HepG2 (cell line): Measurements from ENCODE around the gene PLA2G4D. TPM values are rescaled to one million over a fixed set of nuclear protein-coding genes. Genes with fewer than 3 reads are reported as not detected.
A peak's percentile ranks its signal among the peaks of the same experiment; 100 is the strongest.

ENCODE experiments used
- BORCS8-MEF2B ChIP-seq: sonication (generic); formaldehyde crosslinking; IDR thresholded peaks from 2 replicates; pipeline ENCODE4 v1.8.0; 2022; ENCODE audit warnings: mild to moderate bottlenecking, missing genetic modification reagents
- CBX1 ChIP-seq: IDR thresholded peaks from one replicate; pipeline ENCODE4 v1.6.1; 2016; ENCODE audit warnings: antibody characterized with exemption, low read depth
- CREB3 ChIP-seq: sonication (generic); formaldehyde crosslinking; IDR thresholded peaks from 2 replicates; pipeline ENCODE4 v1.5.0; 2020; ENCODE audit warnings: missing genetic modification reagents
- FLYWCH1 ChIP-seq: sonication (generic); formaldehyde crosslinking; IDR thresholded peaks from 2 replicates; pipeline ENCODE4 v1.8.1; 2023; ENCODE audit warnings: mild to moderate bottlenecking, missing genetic modification reagents
- GABPB1 ChIP-seq: IDR thresholded peaks from 2 replicates; pipeline ENCODE4 v1.6.1; 2016; ENCODE audit warnings: mild to moderate bottlenecking, missing genetic modification reagents, moderate library complexity, missing compliant biosample characterization
- GATA4 ChIP-seq: sonication (generic); IDR thresholded peaks from 2 replicates; pipeline ENCODE4 v1.6.1; 2016; ENCODE audit warnings: antibody characterized with exemption, low read depth, borderline replicate concordance
- IRF1 ChIP-seq: sonication (generic); formaldehyde crosslinking; IDR thresholded peaks from 2 replicates; pipeline ENCODE4 v1.4.0; 2020; ENCODE audit warnings: low read depth, mild to moderate bottlenecking, missing genetic modification reagents
- ISL2 ChIP-seq: sonication (generic); formaldehyde crosslinking; IDR thresholded peaks from 2 replicates; pipeline ENCODE4 v1.5.0; 2020; ENCODE audit warnings: missing genetic modification reagents
- MED1 ChIP-seq: sonication (generic); formaldehyde crosslinking; IDR thresholded peaks from 2 replicates; pipeline ENCODE4 v1.4.0; 2020; ENCODE audit warnings: missing genetic modification reagents
- MEIS2 ChIP-seq: sonication (generic); formaldehyde crosslinking; IDR thresholded peaks from 2 replicates; pipeline ENCODE4 v1.9.0; 2021; ENCODE audit warnings: mild to moderate bottlenecking, missing genetic modification reagents
- NR2F2 ChIP-seq: IDR thresholded peaks from 2 replicates; pipeline ENCODE4 v1.6.1; 2012; ENCODE audit warnings: low read depth, inconsistent platforms, borderline replicate concordance
- NR2F6 ChIP-seq, 2 experiments: IDR thresholded peaks; 2 replicates each; pipeline ENCODE4 v1.6.1; 2016; ENCODE audit warnings: antibody characterized with exemption in 1 of 2, mild to moderate bottlenecking in 1 of 2
- SKI ChIP-seq: fragments of 450-650 bp; IDR thresholded peaks from one replicate; pipeline ENCODE4 v1.6.1; 2018; ENCODE audit warnings: mild to moderate bottlenecking; ENCODE audit not compliant: partially characterized antibody
- SMAD1 ChIP-seq: sonication (generic); formaldehyde crosslinking; IDR thresholded peaks from 2 replicates; pipeline ENCODE4 v1.4.0; 2020; ENCODE audit warnings: missing genetic modification reagents, low read depth, mild to moderate bottlenecking, borderline replicate concordance
- SOX13 ChIP-seq, 3 experiments: fragments of 450-650 bp in 1 of 3; sonication (generic) in 1 of 3; formaldehyde crosslinking in 1 of 3; IDR thresholded peaks in 2 of 3; conservative IDR thresholded peaks in 1 of 3; 2 replicates each; pipeline versions ENCODE4 v1.5.0 to v1.6.1; 2016 to 2020; ENCODE audit warnings: antibody characterized with exemption in 1 of 3, mild to moderate bottlenecking in 1 of 3, missing compliant biosample characterization in 1 of 3, missing genetic modification reagents in 1 of 3, moderate library complexity in 1 of 3
- SYNCRIP ChIP-seq: fragments of 200-400 bp; formaldehyde crosslinking; IDR thresholded peaks from 2 replicates; pipeline ENCODE4 v1.6.1; 2018; ENCODE audit warnings: mild to moderate bottlenecking, low read depth, low read length; ENCODE audit not compliant: insufficient read depth
- TAF1 ChIP-seq: sonication (generic); formaldehyde crosslinking; IDR thresholded peaks from 2 replicates; pipeline ENCODE4 v1.4.0; 2020; ENCODE audit warnings: missing genetic modification reagents
- ZBTB7B ChIP-seq: sonication (generic); formaldehyde crosslinking; IDR thresholded peaks from 2 replicates; pipeline ENCODE4 v1.4.0; 2020; ENCODE audit warnings: missing genetic modification reagents
- ZFP36L2 ChIP-seq: sonication (generic); formaldehyde crosslinking; IDR thresholded peaks from 2 replicates; pipeline ENCODE4 v1.4.0; 2020; ENCODE audit warnings: missing genetic modification reagents
- ZNF205 ChIP-seq: IDR thresholded peaks from 2 replicates; pipeline ENCODE4 v1.6.1; 2018; ENCODE audit warnings: missing biosample characterization, missing genetic modification reagents
- ZNF225 ChIP-seq: sonication (generic); formaldehyde crosslinking; IDR thresholded peaks from 2 replicates; pipeline ENCODE4 v1.4.0; 2020; ENCODE audit warnings: mild to moderate bottlenecking, missing genetic modification reagents
- ZNF264 ChIP-seq: sonication (generic); formaldehyde crosslinking; IDR thresholded peaks from 2 replicates; pipeline ENCODE4 v1.4.0; 2020; ENCODE audit warnings: missing genetic modification reagents
- ZNF280D ChIP-seq: sonication (generic); formaldehyde crosslinking; IDR thresholded peaks from 2 replicates; pipeline ENCODE4 v1.5.1; 2020; ENCODE audit warnings: mild to moderate bottlenecking, missing genetic modification reagents
- ZNF296 ChIP-seq: sonication (generic); formaldehyde crosslinking; conservative IDR thresholded peaks from 2 replicates; pipeline ENCODE4 v1.5.0; 2020; ENCODE audit warnings: mild to moderate bottlenecking, missing genetic modification reagents
- ZNF644 ChIP-seq: IDR thresholded peaks from 2 replicates; pipeline ENCODE4 v1.6.1; 2016; ENCODE audit warnings: low read depth
- ZNF83 ChIP-seq: sonication (generic); formaldehyde crosslinking; IDR thresholded peaks from 2 replicates; pipeline ENCODE4 v1.4.0; 2020; ENCODE audit warnings: missing genetic modification reagents, mild to moderate bottlenecking, borderline replicate concordance
- polyA plus RNA-seq, 8 experiments: library from polyadenylated mRNA; depleted of rRNA in 3 of 8; stranded (reverse) in 7 of 8; unstranded in 1 of 8; fragments of >200 nt; fragmentation: Illumina TruSeq in 4 of 8; extraction: Trizol in 4 of 8; gene quantifications; 2 replicates each; pipeline versions ENCODE4 v1.2.1 to v1.2.3, GENCODE V29; 2011 to 2016; ENCODE audit warnings: low read depth in 4 of 8, missing spikeins in 1 of 8, mixed read lengths in 1 of 8; ENCODE audit not compliant: insufficient read depth in 1 of 8
- total RNA-seq, 5 experiments: library from RNA; depleted of rRNA; stranded (reverse); fragments of >200 nt; fragmentation: Illumina TruSeq; extraction: Trizol; gene quantifications; 2 replicates each; pipeline ENCODE4 v1.2.3, GENCODE V29; 2016; ENCODE audit warnings: low read depth in 1 of 5

PLA2G4D gene
- total and polyA plus RNA-seq, 2 of the 13 experiments (the other 11 are each of a cell fraction or from before 2014, with no cell fraction given): 0.04 to 0.21 TPM

- TF ChIP-seq ZNF280D (peak; percentile 100), ZNF296 (no peak), ZBTB7B (CRISPR knock-in tag) (peak; percentile 75; the same call in 1 of the 2 replicates), ISL2 (CRISPR knock-in tag) (peak; percentile 82; the same call in 1 of the 2 replicates), SYNCRIP (no peak), ZNF205 (CRISPR knock-in tag) (peak; percentile 59; the same call in 1 of the 2 replicates), BORCS8-MEF2B (CRISPR knock-in tag) (peak; percentile 76), IRF1 (no peak), GATA4 (no peak), TAF1 (no peak), ZNF644 (CRISPR knock-in tag) (no peak), CBX1 (peak; percentile 99), SOX13 (IDR thresholded peaks at IDR 0.05) (peak; percentile 97), SOX13 (CRISPR knock-in tag; conservative IDR thresholded peaks at IDR 0.05 in 1 of 2, IDR thresholded peaks at IDR 0.05 in 1 of 2) (peak in 1 of 2 experiments; percentile 98; a peak in 2 of 4 replicates), NR2F2 (peak; percentile 90), NR2F6 (IDR thresholded peaks at IDR 0.05) (peak; percentile 91), NR2F6 (CRISPR knock-in tag; IDR thresholded peaks at IDR 0.05) (peak; percentile 89), ZNF225 (CRISPR knock-in tag) (no peak), CREB3 (CRISPR knock-in tag) (no peak), ZNF264 (peak; percentile 93), MED1 (peak; percentile 80), ZFP36L2 (CRISPR knock-in tag) (no peak), SKI (peak; percentile 72), SMAD1 (CRISPR knock-in tag) (no peak), GABPB1 (CRISPR knock-in tag) (0 out of 2 replicates have a peak, but pooled peaks have one; percentile 11), ZNF83 (CRISPR knock-in tag) (no peak), MEIS2 (CRISPR knock-in tag) (0 out of 2 replicates have a peak, but pooled peaks have one; percentile 43), FLYWCH1 (CRISPR knock-in tag) (no peak)
Observed at GRCh38 chr15:42138968-42139386, 44.6 kb upstream of the PLA2G4D start (continued).
